GM12874 (cell line): ENCODE results near the gene MKI67.

ENCODE experiments used
- TF ChIP-seq, protein P1 (sequence below): IDR thresholded peaks from 2 replicates; pipeline ENCODE4 v1.5.1; 2011; ENCODE audit warnings: low read depth, mild to moderate bottlenecking, control low read depth, low read length, moderate library complexity; ENCODE audit not compliant: insufficient read depth

MKI67 gene, protein sequence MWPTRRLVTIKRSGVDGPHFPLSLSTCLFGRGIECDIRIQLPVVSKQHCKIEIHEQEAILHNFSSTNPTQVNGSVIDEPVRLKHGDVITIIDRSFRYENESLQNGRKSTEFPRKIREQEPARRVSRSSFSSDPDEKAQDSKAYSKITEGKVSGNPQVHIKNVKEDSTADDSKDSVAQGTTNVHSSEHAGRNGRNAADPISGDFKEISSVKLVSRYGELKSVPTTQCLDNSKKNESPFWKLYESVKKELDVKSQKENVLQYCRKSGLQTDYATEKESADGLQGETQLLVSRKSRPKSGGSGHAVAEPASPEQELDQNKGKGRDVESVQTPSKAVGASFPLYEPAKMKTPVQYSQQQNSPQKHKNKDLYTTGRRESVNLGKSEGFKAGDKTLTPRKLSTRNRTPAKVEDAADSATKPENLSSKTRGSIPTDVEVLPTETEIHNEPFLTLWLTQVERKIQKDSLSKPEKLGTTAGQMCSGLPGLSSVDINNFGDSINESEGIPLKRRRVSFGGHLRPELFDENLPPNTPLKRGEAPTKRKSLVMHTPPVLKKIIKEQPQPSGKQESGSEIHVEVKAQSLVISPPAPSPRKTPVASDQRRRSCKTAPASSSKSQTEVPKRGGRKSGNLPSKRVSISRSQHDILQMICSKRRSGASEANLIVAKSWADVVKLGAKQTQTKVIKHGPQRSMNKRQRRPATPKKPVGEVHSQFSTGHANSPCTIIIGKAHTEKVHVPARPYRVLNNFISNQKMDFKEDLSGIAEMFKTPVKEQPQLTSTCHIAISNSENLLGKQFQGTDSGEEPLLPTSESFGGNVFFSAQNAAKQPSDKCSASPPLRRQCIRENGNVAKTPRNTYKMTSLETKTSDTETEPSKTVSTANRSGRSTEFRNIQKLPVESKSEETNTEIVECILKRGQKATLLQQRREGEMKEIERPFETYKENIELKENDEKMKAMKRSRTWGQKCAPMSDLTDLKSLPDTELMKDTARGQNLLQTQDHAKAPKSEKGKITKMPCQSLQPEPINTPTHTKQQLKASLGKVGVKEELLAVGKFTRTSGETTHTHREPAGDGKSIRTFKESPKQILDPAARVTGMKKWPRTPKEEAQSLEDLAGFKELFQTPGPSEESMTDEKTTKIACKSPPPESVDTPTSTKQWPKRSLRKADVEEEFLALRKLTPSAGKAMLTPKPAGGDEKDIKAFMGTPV (N-terminal part only)

GRCh38 chr10:128125944-128126764 lies at the start of gene MKI67:
Gene MKI67 (minus strand): TSS chr10:128126423. CDS start chr10:128125667, 756 bp downstream.
- TF ChIP-seq, protein P1, sequence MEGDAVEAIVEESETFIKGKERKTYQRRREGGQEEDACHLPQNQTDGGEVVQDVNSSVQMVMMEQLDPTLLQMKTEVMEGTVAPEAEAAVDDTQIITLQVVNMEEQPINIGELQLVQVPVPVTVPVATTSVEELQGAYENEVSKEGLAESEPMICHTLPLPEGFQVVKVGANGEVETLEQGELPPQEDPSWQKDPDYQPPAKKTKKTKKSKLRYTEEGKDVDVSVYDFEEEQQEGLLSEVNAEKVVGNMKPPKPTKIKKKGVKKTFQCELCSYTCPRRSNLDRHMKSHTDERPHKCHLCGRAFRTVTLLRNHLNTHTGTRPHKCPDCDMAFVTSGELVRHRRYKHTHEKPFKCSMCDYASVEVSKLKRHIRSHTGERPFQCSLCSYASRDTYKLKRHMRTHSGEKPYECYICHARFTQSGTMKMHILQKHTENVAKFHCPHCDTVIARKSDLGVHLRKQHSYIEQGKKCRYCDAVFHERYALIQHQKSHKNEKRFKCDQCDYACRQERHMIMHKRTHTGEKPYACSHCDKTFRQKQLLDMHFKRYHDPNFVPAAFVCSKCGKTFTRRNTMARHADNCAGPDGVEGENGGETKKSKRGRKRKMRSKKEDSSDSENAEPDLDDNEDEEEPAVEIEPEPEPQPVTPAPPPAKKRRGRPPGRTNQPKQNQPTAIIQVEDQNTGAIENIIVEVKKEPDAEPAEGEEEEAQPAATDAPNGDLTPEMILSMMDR = no peak

DNA sequence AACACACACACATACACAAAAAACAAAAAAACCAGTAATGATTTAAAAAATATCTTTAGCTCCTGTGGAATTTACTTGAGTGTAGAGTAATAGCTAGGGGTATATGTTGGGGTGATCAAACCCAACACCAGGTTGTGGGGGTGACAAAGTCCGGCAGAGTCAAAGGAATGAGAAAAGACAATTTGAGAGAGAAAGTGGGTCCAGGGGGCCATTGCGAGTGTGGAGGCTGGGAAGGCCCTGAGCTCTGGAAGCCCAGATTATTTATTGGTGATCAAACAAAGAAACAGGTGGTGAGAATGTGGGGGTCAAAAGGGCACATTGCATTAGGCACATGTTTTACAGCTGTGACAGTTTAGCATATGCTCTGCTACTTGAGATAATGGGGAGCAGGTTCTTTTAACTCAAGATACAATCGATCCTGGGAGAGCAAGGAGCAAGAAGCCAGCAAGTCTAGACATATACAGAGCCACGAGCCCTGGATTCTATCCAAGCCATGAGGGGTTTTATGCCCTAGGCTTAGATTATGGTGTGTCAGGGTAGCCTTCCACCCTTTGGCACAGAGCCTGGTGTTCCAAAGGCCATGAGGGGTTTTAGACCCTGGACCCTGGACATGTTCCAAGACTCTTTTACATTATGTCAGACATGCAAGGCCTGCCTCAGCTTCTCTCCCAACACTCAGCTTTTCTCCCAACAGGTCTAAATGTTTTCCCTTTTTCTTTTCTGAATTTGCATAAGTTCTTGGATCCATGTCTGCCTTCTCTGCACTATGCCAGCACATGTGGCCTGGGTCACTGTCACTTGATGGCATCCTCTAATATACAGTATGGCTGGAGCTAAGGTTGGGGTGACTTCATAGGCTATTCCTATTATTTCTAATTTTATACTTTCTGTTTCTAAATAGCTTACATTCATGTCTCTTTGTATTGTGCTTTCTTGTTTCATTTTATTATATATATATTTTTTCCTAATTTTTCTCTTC lies 48.6 kb upstream of the MKI67 start:
- TF ChIP-seq, protein P1 = no peak

- TF ChIP-seq, protein P1 = no peak
Observed at GRCh38 chr10:128173386-128173785, 47.2 kb upstream of the MKI67 start.

GRCh38 chr10:128172756-128173155 lies 46.5 kb upstream of the MKI67 start:
- TF ChIP-seq, protein P1 = no peak

- TF ChIP-seq, protein P1 = no peak
Observed at GRCh38 chr10:128169811-128170379, 43.7 kb upstream of the MKI67 start.
